ENCODE data around the gene NLGN1.
"Not testable (repeated sequence)": the region's sequence is repeated elsewhere in the genome, so short reads cannot be mapped to it uniquely, and the experiment has no call there.

DNA sequence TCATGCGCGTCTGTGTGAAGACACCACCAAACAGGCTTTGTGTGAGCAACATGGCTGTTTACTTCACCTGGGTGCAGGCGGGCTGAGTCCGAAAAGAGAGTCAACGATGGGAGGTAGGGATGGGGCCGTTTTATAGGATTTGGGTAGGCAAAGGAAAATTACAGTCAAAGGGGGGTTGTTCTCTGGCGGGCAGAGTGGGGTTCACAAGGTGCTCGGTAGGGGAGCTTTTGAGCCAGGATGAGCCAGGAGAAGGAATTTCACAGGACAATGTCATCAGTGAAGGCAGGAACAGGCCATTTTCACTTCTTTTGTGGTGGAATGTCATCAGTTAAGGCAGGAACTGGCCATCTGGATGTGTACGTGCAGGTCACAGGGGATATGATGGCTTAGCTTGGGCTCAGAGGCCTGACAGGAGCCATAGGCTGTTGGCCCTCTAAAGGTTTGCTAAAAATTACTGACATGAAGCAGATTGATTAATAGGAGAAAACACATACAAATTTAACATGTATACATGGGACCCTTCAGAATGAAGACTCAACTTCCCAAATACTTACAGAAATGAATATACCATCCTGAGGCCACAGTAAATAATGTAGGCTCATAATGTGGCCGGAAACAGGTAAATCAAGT is 834.6 kb downstream of the NLGN1 start:
- TF ChIP-seq, protein P1, sequence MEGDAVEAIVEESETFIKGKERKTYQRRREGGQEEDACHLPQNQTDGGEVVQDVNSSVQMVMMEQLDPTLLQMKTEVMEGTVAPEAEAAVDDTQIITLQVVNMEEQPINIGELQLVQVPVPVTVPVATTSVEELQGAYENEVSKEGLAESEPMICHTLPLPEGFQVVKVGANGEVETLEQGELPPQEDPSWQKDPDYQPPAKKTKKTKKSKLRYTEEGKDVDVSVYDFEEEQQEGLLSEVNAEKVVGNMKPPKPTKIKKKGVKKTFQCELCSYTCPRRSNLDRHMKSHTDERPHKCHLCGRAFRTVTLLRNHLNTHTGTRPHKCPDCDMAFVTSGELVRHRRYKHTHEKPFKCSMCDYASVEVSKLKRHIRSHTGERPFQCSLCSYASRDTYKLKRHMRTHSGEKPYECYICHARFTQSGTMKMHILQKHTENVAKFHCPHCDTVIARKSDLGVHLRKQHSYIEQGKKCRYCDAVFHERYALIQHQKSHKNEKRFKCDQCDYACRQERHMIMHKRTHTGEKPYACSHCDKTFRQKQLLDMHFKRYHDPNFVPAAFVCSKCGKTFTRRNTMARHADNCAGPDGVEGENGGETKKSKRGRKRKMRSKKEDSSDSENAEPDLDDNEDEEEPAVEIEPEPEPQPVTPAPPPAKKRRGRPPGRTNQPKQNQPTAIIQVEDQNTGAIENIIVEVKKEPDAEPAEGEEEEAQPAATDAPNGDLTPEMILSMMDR (IDR thresholded peaks at IDR 0.05) = not testable (repeated sequence)
- TF ChIP-seq ZFX (IDR thresholded peaks at IDR 0.05; ENCODE audit: borderline replicate concordance) = not testable (repeated sequence)
